ENCODE data around the gene USP34. TPM values are rescaled to one million over a fixed set of nuclear protein-coding genes. Genes with fewer than 3 reads are reported as not detected.

Gene USP34
- total and polyA plus RNA-seq, 9 of the 15 experiments (the other 6 are each of a cell fraction or from before 2014, with no cell fraction given), result 19.8 to 108 (median 67.8) TPM

GRCh38 chr2:61411109-61411508 is 59.8 kb downstream of the USP34 start (continued):
- TF ChIP-seq AFF4 (CRISPR knock-in tag; IDR thresholded peaks at IDR 0.05) (no peak), SMARCA4 (IDR thresholded peaks at IDR 0.05) (peak; percentile 66), PHTF2 (CRISPR knock-in tag; IDR thresholded peaks at IDR 0.05) (no peak), NFIC (IDR thresholded peaks at IDR 0.05) (peak; percentile 57), KLF10 (CRISPR knock-in tag; IDR thresholded peaks at IDR 0.05) (no peak), TAF15 (IDR thresholded peaks at IDR 0.05; ENCODE audit: low read depth, low read length) (no peak), POLR2B (IDR thresholded peaks at IDR 0.05; ENCODE audit: low read depth, partially characterized antibody) (no peak), NCOA4 (IDR thresholded peaks at IDR 0.05; ENCODE audit: partially characterized antibody) (no peak), C11orf30 (IDR thresholded peaks at IDR 0.05; ENCODE audit: low read depth) (no peak), ZNF12 (CRISPR knock-in tag; IDR thresholded peaks at IDR 0.05) (no peak), CHAMP1 (IDR thresholded peaks at IDR 0.05) (no peak), TARDBP (IDR thresholded peaks at IDR 0.05) (no peak), ZEB2 (IDR thresholded peaks at IDR 0.05) (0 out of 2 replicates have a peak, but pooled peaks have one; percentile 27), PPARD (CRISPR knock-in tag; IDR thresholded peaks at IDR 0.05) (no peak), FOXJ3 (CRISPR knock-in tag; IDR thresholded peaks at IDR 0.05) (no peak), TCF3 (CRISPR knock-in tag; IDR thresholded peaks at IDR 0.05) (peak; percentile 51), STAG1 (CRISPR knock-in tag; IDR thresholded peaks at IDR 0.05; ENCODE audit: borderline replicate concordance) (no peak), GABPB1 (CRISPR knock-in tag; IDR thresholded peaks at IDR 0.05) (no peak), ETV5 (CRISPR knock-in tag; IDR thresholded peaks at IDR 0.05; ENCODE audit: low read depth) (no peak), FIP1L1 (IDR thresholded peaks at IDR 0.05; ENCODE audit: low read depth, low read length, poor library complexity, severe bottlenecking) (no peak), DEAF1 (CRISPR knock-in tag; IDR thresholded peaks at IDR 0.05) (no peak), ZNF76 (CRISPR knock-in tag; IDR thresholded peaks at IDR 0.05; ENCODE audit: borderline replicate concordance) (no peak), TAL1 (IDR thresholded peaks at IDR 0.05) (peak; percentile 63; the same call in 1 of the 2 replicates)

Measured in K562 (cell line).